Upper lobe of left lung (tissue), 4 donors: ENCODE data around the gene NDUFA8.

Source experiments
- EP300 ChIP-seq, 4 donors: sonication (generic); formaldehyde crosslinking; IDR thresholded peaks; one replicate each; pipeline ENCODE4 v1.5.1; 2017; ENCODE audit warnings: antibody characterized with exemption in 4 of 4, control low read depth in 2 of 4
- POLR2A ChIP-seq, 4 donors: fragments of 450-650 bp; IDR thresholded peaks; one replicate each; pipeline ENCODE4 v1.5.1; 2016 to 2017; ENCODE audit warnings: antibody characterized with exemption in 4 of 4, mild to moderate bottlenecking in 2 of 4
- POLR2AphosphoS5 ChIP-seq, 2 donors: sonication (generic); formaldehyde crosslinking; IDR thresholded peaks; one replicate each; pipeline ENCODE4 v1.5.1; 2017; ENCODE audit warnings: antibody characterized with exemption in 2 of 2
- TF ChIP-seq, protein P1 (sequence below), 6 experiments: fragments of 450-650 bp in 4 of 6; fragments of 200-600 bp in 2 of 6; sonication (generic) in 2 of 6; IDR thresholded peaks; one replicate each; pipeline ENCODE4 v1.5.1; 2016 to 2019; ENCODE audit warnings: antibody characterized with exemption in 6 of 6

DNA sequence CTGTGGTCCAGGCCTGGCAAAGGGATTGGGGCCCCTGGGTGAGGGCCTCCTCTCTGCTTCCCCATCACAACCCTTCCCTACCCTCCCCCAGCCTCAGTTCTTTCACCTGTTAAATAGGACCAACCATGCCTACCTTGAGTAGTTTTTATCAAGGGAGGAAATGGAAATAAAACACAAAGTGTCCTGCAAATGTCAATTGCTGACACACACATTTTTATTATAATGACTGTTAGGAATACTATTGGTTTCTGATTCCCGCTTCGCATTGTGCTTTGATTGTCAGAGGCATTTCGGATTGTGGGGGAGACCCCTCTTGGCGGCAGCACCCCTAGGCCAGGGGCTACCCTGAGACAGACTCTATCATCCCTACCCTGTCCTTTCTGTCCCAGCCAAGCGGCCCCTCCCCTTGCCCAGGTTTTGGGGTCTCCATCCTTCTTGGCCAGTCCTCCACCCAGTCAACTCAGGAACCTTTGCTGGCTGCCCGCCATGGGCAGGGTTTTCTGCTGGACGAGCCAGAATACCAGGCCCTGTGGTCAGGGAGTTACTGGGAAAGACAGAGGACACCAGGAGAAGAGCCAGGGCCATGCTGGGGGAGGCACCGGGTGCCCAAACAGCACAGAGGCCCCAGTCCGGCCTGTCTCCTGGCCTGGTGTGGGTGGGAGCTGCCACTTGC, 48.0 kb downstream of the NDUFA8 start:
- TF ChIP-seq, protein P1, sequence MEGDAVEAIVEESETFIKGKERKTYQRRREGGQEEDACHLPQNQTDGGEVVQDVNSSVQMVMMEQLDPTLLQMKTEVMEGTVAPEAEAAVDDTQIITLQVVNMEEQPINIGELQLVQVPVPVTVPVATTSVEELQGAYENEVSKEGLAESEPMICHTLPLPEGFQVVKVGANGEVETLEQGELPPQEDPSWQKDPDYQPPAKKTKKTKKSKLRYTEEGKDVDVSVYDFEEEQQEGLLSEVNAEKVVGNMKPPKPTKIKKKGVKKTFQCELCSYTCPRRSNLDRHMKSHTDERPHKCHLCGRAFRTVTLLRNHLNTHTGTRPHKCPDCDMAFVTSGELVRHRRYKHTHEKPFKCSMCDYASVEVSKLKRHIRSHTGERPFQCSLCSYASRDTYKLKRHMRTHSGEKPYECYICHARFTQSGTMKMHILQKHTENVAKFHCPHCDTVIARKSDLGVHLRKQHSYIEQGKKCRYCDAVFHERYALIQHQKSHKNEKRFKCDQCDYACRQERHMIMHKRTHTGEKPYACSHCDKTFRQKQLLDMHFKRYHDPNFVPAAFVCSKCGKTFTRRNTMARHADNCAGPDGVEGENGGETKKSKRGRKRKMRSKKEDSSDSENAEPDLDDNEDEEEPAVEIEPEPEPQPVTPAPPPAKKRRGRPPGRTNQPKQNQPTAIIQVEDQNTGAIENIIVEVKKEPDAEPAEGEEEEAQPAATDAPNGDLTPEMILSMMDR (IDR thresholded peaks at IDR 0.05): no peak
- no peak for TF ChIP-seq POLR2A (IDR thresholded peaks at IDR 0.05)
- no peak for TF ChIP-seq EP300 (IDR thresholded peaks at IDR 0.05)
- TF ChIP-seq POLR2AphosphoS5 (IDR thresholded peaks at IDR 0.05): no peak
